UCSD-AML1 (cell line): ENCODE results near the gene ZIC3.
"Not testable (repeated sequence)": the region's sequence is repeated elsewhere in the genome, so short reads cannot be mapped to it uniquely, and the experiment has no call there.

Experiments
- DNase-seq: peaks from one replicate; lab custom pipeline; 2025; ENCODE audit not compliant: unreplicated experiment; lab: John Stamatoyannopoulos, UW

ZIC3 gene

DNA sequence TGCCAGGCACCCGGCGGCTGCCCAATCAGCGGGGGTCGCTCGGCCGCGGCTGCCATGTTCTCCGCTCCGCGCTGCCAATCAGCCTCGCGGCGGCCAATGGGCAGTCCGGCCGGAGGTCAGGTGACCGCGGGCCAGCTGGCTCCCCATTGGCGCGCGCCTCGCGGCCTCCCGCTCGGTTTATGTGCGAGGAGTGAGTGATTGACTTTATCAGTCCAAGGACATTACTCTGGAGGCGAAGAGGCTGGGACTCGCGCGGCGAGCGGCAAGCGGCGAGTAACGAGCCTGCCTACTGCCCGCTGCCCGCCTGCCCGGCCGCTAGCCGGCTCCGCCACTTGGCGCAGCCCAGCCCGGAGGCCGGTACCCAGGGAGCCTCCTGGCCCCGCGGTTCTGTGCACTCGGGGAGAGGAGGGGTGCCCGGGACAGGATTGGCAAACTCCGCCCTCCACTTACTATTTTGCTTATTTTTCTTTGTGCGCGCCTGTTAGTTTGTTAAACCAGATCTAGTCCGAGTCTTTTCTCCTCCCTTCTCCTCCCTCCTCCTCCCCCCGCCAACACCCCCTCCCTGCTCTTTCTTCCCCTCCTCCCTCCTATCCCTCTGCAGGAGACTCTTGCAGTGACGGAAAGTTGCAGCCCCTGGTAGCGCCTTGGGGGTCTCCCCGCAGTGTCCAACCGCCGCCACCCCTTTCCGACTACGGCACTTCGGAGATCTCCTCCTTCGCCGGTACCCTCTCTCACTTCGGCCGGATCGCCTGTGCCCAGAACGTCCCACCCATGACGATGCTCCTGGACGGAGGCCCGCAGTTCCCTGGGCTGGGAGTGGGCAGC, at the start of gene ZIC3:
Gene ZIC3, plus strand, starts transcription at position 207 of the 825 bp plus-strand sequence. Its CDS starts 565 bp downstream, at position 772.
- no peak for DNase-seq

DNA sequence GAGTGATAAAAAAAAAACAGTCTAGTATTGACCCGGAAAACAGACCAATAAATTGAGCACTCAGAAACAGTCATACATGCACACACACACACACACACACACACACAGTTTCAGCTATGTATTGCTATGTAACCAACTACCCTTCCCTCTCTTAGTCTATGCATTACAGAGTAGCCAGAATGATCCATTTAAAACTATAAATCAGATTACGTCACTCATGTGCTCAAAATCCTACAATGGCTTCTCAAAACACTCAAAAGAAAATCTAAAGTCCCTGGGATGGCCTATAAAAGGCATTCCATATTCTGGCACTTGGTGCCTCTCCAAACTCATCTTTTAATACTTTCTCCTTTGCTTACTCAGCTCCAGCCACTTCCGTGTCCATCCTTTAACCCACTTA, 46.5 kb upstream of the ZIC3 start:
- DNase-seq: no peak

- DNase-seq: no peak
Measured at GRCh38 chrX:137545711-137546651, 19.9 kb upstream of the ZIC3 start.

DNA sequence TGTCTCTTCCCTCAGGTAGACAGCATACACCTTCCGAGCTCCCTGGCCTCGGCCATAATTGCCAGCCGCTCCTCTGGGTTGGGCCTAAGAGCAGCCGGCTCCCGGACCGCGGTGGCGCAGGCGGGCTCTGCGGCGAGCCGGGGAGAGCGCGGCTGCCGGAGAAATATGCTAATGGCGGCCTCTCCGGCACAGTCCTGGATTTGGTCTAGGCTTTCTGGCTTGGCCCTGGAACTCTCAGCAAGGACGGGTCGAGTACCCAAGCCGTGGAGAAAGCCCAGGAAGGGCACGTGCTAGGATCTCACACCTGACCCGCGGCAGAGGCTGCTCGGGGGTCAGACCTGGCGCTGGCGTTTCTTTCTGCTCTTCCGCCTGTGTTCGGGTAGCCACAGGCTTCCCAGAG, 18.6 kb upstream of the ZIC3 start:
- DNase-seq: no peak

DNA sequence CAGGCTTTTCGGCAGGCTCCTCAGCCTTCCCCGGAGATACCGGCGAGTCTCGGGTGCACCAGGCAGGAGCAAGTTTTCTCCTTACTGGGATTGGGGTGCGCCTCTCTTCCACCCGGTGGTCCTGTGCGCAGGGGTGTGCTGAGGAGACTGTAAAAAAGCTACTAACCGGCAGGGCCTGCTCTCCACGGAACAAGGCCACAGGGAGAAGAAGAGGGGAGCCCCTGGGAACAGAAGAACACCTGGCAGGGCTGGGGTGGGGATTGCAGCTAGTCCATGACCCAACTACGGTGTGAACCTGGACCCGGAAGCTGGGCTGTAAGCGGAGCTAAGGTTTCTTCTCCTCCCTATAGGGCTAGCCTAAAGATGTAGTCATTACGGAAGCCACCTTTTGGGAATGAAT, 17.7 kb upstream of the ZIC3 start:
- no peak for DNase-seq

- no peak for DNase-seq
Measured at GRCh38 chrX:137549073-137549472, 16.9 kb upstream of the ZIC3 start.

DNA sequence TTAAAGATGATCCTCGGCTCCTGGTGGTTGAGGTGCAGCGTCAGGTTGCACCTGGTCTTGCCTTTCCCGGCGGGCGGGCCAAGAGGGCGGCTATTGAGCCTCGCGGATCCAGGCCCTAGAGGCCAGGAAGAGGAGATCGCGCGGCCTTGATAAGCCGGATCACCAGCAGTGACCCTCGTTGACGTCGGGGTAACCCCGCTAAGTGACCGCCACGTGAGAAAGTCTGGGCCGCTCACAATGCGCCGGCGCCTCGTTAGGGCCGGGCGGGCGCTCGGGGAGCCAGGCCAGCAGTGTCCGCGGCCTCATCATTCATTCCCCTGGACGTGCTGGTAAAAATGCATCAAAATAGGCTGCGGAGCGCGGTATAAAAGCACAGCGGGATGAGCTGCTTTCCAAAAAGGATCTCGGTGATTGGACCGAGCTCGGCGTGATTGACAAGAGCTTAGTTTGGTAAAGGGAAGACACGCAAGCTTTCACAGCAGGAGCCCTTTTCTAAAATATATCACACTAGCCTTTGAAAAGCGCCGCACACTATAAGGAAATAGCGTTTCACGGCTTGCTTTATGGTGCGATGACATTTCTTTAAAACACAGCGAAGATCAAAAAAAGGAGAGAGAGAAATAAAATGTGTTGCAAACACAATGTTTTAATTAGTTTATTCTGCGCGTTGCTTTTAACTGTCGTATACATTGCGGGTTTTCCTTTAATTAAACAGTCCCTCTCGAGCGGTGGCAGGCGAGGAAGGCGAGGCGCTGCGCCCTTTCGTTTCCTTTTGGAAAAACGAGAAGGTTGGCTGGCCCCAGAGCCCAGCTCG, 15.9 kb upstream of the ZIC3 start:
- no peak for DNase-seq

DNA sequence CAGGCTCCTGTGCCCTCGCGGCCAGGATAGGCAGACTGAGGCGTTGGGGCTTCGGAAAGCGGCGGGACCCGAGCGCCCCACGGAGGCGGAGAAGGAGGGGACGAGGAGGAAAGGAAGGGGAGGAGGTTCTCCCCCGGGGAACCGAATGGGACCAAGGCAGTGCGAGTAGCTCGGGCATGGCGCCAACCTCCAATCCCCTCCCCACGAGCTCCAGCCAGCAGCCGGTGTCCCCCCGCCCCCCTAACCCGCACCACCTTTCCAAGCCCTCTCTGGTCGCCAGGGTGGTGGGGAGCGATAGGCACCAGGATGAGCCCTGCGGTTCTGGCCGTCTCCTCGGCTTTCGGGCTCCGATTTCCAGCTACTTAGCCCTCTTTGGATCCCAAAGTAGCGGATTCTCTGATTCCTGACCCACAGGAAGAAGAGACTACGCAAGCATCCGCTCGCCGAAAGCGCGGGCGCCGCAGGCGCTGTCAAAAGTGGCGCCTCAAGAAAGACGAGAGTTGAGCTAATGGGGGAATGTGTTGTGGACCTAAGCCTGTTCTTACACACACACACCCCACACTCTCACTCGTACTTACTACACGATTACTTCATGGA, 15.2 kb upstream of the ZIC3 start:
- DNase-seq: no peak

GRCh38 chrX:137552098-137552497, 13.8 kb upstream of the ZIC3 start:
- not testable (repeated sequence) for DNase-seq

DNA sequence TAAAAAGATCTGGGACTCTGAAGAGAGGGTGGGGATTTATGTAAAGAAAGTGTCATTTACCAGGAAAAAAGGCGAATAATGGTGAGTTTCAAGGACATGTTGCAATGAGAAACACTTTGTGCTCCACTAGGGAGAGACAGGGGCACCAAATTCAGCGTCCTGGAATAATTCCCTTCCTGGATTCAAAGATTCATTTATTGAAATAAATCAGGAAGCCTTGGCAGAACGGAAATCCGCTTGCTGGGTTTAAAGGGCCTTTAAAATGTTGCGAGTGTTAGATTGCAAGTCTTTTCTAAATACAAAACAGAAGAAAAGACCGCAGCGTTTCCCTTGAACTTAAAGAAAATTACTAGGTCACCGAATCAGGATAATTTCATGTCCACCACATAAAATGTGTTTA, 3.8 kb upstream of the ZIC3 start:
- no peak for DNase-seq

DNA sequence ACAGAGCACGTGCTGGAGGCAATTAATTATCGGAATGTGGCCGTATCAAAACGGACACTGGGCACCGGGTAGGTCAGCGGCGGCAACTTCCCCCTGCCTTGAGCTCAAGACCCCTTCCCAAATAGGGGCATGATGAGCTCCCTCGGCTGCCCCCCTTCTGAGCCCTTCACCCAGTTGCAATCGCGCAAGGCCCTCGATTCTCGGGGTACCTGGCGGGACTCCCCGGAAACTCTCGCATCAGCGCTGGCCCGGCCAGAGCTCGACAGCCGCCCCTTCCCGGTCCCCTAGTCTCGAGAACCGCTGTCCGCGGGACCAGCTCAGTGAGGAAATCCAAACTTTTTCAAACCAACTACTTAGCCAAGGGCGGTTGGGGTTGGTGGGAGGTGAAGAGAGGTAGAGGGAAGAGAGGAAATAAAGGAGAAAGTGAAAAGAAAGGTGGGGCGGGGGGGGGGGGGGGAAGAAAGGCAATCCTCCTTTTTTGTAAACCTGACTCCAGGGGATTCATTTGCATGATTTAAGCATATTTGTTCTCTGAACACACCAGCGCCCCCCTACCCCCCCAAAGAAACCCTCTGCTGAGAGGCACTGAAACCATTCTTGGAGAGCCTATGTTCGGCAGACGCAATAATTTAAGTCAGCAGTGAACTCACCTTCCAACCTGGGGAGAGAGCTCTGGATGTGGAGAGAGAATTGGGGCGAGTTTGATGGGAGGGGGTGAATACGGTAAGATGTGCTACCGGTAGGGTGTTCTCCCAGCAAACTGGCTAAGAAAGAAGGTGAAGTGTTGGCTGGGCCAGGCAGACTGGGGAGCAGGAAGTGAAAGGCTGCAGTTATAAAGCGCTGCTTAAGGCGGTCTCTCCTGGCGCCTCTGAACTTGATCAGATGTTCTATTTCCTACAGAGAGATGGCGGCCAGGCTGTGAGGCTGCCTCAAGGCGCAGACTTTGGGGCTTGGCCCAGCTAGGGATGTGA, 2.0 kb upstream of the ZIC3 start:
- no peak for DNase-seq

DNA sequence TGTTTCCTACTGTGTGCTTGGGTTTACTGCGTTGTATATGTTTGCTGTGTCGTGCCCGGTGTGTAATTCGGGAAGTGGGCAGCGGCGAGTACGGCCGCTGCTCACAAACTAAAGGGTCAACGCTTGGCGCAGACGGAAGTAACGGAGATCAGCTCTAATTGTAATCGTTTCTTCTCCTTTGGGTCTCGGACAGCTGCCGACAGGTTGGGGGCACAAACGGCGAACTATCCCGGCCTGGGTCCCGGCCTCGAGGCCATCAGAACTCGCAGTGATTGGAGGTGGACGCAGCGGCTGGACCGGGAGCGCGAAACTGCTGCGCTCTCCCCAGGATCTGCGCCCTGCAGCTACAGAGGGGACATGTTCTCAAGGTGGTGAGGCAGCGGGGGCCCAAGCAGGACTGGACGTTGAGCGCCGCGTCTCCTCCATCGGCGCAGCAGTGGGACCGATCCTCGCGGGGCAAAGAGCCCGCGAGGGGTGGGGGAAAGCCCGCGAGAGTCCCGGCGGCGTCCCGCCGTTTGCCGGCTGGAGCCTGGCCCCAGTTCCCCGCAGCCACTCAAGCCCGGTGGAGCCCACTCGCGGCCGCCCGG, 516 bp upstream of the ZIC3 start:
- no peak for DNase-seq

GRCh38 chrX:137566746-137567679, 1.1 kb downstream of the ZIC3 start:
- no peak for DNase-seq

- no peak for DNase-seq
Measured at GRCh38 chrX:137567682-137568232, 1.8 kb downstream of the ZIC3 start.

DNA sequence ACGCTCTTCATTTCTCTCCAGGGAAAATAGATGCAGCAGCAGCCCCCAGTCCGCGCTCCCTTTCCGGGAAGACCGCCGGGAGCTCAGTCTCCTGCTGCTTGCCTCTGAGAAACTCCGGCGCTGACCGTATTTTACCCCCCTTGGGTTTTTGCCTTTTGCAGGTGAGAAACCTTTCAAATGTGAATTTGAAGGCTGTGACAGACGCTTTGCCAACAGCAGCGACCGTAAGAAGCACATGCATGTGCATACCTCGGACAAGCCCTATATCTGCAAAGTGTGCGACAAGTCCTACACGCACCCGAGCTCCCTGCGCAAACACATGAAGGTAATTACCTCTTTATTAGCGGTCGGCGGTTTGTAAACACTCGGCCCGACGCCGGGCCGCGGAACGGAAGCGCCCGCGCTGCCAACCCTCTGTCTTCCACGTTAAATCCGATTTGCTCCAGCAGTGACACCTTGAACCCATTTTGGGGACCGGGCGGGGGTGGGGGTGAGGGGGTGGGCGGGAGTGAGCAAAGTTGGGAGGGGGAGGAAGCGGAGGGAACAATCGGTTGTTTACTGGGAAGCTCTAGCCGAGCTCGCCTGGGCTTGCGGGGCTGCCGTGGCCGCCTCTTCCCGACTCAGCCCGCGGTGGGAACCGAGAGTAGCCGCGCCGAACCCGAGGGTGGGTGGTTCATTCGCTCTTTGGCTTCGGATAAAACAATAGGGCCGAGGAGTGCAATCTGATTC, 3.0 kb downstream of the ZIC3 start:
- no peak for DNase-seq

- DNase-seq: no peak
Measured at GRCh38 chrX:137569470-137569891, 3.6 kb downstream of the ZIC3 start.
